ENCODE data around the gene SPTBN5. TPM values are rescaled to one million over a fixed set of nuclear protein-coding genes. Genes with fewer than 3 reads are reported as not detected.

SPTBN5 gene
- total RNA-seq, 1 experiment from 2014 or later = 0.96 TPM

DNA sequence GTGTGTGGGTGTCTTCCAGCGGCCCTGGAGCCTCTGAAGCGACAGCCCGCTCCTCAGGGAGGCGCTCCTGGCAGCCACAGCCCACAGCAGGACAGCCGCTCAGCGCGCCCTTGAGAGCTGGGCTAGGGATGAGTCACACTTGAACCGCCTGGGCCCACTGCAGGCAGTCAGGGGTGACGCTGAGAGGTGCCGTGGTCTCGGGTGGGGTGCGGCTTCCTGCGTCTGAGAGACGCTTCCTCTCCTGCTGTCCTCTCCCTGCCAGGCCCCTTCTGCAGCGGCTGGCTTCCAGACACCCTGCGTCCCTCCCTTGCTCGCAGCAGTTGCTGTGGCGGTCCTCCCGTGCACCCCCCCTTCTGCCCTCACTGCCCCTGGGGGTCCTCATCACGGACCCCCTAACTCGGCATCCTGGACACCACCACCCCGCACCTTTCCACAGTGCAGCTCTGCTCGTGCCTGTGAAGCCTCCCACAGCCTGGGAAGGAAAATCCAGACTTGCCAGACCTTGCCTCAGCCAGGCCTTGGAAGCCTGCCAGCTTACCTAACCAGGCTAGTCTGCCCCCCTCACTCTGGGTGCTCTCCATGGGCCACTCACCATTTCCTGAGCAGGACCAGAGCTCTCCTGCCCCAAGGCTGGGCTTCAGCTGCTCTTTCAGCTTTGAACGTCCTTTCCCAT, 1.1 kb upstream of the SPTBN5 start:
- Histone ChIP-seq H3K4me1 (ENCODE audit: control insufficient read depth in 1 of 2, insufficient read depth in 2 of 2, low read length in 2 of 2) (peaks cover 27 to 30% of the 10 kb centered on the region in 2 experiments), H3K4me2 (ENCODE audit: low read length) (peak overlapping the region; percentile 64), H2AFZ (ENCODE audit: low read depth, low read length, poor library complexity, severe bottlenecking) (no peak overlapping the region), H3K79me2 (ENCODE audit: insufficient read depth, low read length) (no peaks in the 10 kb centered on the region), H3K27me3 (ENCODE audit: insufficient read depth, low read length) (no peaks in the 10 kb centered on the region), H3K4me3 (replicated peaks in 1 of 2; ENCODE audit: low read depth in 1 of 2, low read length in 2 of 2) (peak overlapping the region in 1 of 2 experiments; percentile 2; a peak in 1 of 4 replicates), H4K20me1 (ENCODE audit: insufficient read depth) (no peaks in the 10 kb centered on the region), H3K9ac (ENCODE audit: low read length) (peak overlapping the region; percentile 33), H3K9me2 (ENCODE audit: insufficient read depth) (no peaks in the 10 kb centered on the region), H3K9me3 (ENCODE audit: control insufficient read depth in 1 of 2, insufficient read depth in 1 of 2, low read depth in 1 of 2, low read length in 2 of 2) (no peaks in the 10 kb centered on the region), H3K27ac (ENCODE audit: low read depth, low read length) (peak overlapping the region; percentile 33; the same call in 1 of the 2 replicates), H3K36me3 (ENCODE audit: control insufficient read depth in 1 of 2, insufficient read depth in 2 of 2, low read length in 2 of 2) (0 out of 4 replicates have a peak, but pooled peaks cover 2 to 3% of the 10 kb centered on the region in 2 experiments)
- DNase-seq (ENCODE audit: low read depth, low spot score) = peak; percentile 44
- BruUV-seq (replicated peaks) = no TSS peak
- ChIA-PET RAD21 (ENCODE audit: low non-redundant PET in 1 of 2, low total read pairs in 2 of 2, uncharacterized antibody in 2 of 2, unreplicated experiment in 2 of 2) (interaction anchor here in 1 of 2 experiments (1.1 kb wide), 1 partner anchor 10 kb away, joined by 3 read pairs; no protein-coding TSS in a partner anchor), CTCF (interaction anchor here (1.0 to 2.5 kb wide), 2 partner anchors 10 to 121 kb away, joined by 3 to 20 read pairs; partner anchors contain the start of gene MAPKBP1), POLR2A (interaction anchor here (0.9 to 1.6 kb wide), 4 partner anchors 21 to 121 kb away, joined by 3 to 7 read pairs (median 3); no protein-coding TSS in a partner anchor)
- peak; percentile 89 for ATAC-seq
- intact Hi-C loops (cut with micrococcal nuclease) = no loop called here
- TF ChIP-seq JUND (IDR thresholded peaks at IDR 0.05) = peak; percentile 23
- peak; percentile 29; the same call in 1 of the 2 replicates for TF ChIP-seq RAD21 (IDR thresholded peaks at IDR 0.05; ENCODE audit: low read depth)
- TF ChIP-seq POLR2AphosphoS5 (IDR thresholded peaks at IDR 0.05; ENCODE audit: low read depth, low read length) = peak; percentile 31; the same call in 1 of the 2 replicates
- TF ChIP-seq TCF7L2 (IDR thresholded peaks at IDR 0.05; ENCODE audit: borderline replicate concordance, extremely low read depth, insufficient read depth, insufficient read length) = peak; percentile 75
- no peak for TF ChIP-seq SP1 (IDR thresholded peaks at IDR 0.05; ENCODE audit: low read depth)
- no peak for TF ChIP-seq POLR2A (IDR thresholded peaks at IDR 0.05; ENCODE audit: borderline replicate concordance, extremely low read depth, insufficient read depth, insufficient read length)

GRCh38 chr15:41894251-41894790, 468 bp upstream of the SPTBN5 start:
- H3K79me2 ChIP-seq (ENCODE audit: insufficient read depth, low read length) = no peaks in the 10 kb centered on the region
- no TSS peak for BruUV-seq (replicated peaks)
- no peaks in the 10 kb centered on the region for H3K27me3 ChIP-seq (ENCODE audit: insufficient read depth, low read length)
- no peak overlapping the region for H2AFZ ChIP-seq (ENCODE audit: low read depth, low read length, poor library complexity, severe bottlenecking)
- RAD21 ChIA-PET (ENCODE audit: low non-redundant PET in 1 of 2, low total read pairs in 2 of 2, uncharacterized antibody in 2 of 2, unreplicated experiment in 2 of 2) = no interaction called here
- POLR2A ChIA-PET = interaction anchor here (1.0 to 1.6 kb wide), 3 partner anchors 22 to 121 kb away, joined by 3 to 7 read pairs (median 3); no protein-coding TSS in a partner anchor
- CTCF ChIA-PET = interaction anchor here (1.0 to 2.5 kb wide), 2 partner anchors 10 to 120 kb away, joined by 3 to 20 read pairs; partner anchors contain the start of gene MAPKBP1
- H3K4me1 ChIP-seq (ENCODE audit: control insufficient read depth in 1 of 2, insufficient read depth in 2 of 2, low read length in 2 of 2) = peaks cover 27 to 30% of the 10 kb centered on the region in 2 experiments
- ATAC-seq (peak; percentile 45), DNase-seq (ENCODE audit: low read depth, low spot score) (no peak)
- peak overlapping the region in 1 of 2 experiments; percentile 2; a peak in 1 of 4 replicates for H3K4me3 ChIP-seq (replicated peaks in 1 of 2; ENCODE audit: low read depth in 1 of 2, low read length in 2 of 2)
- H3K36me3 ChIP-seq (ENCODE audit: control insufficient read depth in 1 of 2, insufficient read depth in 2 of 2, low read length in 2 of 2) = 0 out of 4 replicates have a peak, but pooled peaks cover 2 to 3% of the 10 kb centered on the region in 2 experiments
- intact Hi-C loops (cut with micrococcal nuclease) = no loop called here
- peak overlapping the region; percentile 33; the same call in 1 of the 2 replicates for H3K27ac ChIP-seq (ENCODE audit: low read depth, low read length)
- H3K9me2 ChIP-seq (ENCODE audit: insufficient read depth) = no peaks in the 10 kb centered on the region
- H3K4me2 ChIP-seq (ENCODE audit: low read length) = peak overlapping the region; percentile 64
- H3K9me3 ChIP-seq (ENCODE audit: control insufficient read depth in 1 of 2, insufficient read depth in 1 of 2, low read depth in 1 of 2, low read length in 2 of 2) = no peaks in the 10 kb centered on the region
- no peak for TF ChIP-seq REST (IDR thresholded peaks at IDR 0.05; ENCODE audit: low read depth)
- no peak for TF ChIP-seq TCF7L2 (IDR thresholded peaks at IDR 0.05; ENCODE audit: borderline replicate concordance, extremely low read depth, insufficient read depth, insufficient read length)
- TF ChIP-seq EZH2 (IDR thresholded peaks at IDR 0.05) = no peak
- H3K9ac ChIP-seq (ENCODE audit: low read length) = peak overlapping the region; percentile 33; the same call in 1 of the 2 replicates
- H4K20me1 ChIP-seq (ENCODE audit: insufficient read depth) = no peaks in the 10 kb centered on the region

All from HCT116 (cell line).